Mucosa of descending colon (tissue), 3 donors: Measurements from ENCODE around the gene PARVB. TPM values are rescaled to one million over a fixed set of nuclear protein-coding genes. Genes with fewer than 3 reads are reported as not detected.

ENCODE experiments used
- ATAC-seq: fragments of 200-7000 bp; cut with Tn5 transposase; one replicate; pipeline ENCODE4 v1.9.1; 2020; ENCODE audit warnings: mild to moderate bottlenecking, moderate library complexity
- DNase-seq, 3 donors: peaks; one replicate each; pipeline ENCODE4 v3.0.0-alpha.2; 2020
- H3K36me3 ChIP-seq: fragments of 200-600 bp; one replicate; pipeline ENCODE4 v1.8.0; 2021; ENCODE audit warnings: low read depth, mild to moderate bottlenecking
- H3K4me1 ChIP-seq: fragments of 200-600 bp; one replicate; pipeline ENCODE4 v1.8.0; 2021; ENCODE audit warnings: low read depth, mild to moderate bottlenecking
- H3K4me3 ChIP-seq: fragments of 200-600 bp; one replicate; pipeline ENCODE4 v1.8.0; 2021; ENCODE audit warnings: mild to moderate bottlenecking
- H3K9me3 ChIP-seq: fragments of 200-600 bp; one replicate; pipeline ENCODE4 v1.8.0; 2021; ENCODE audit warnings: mild to moderate bottlenecking
- CTCF ChIP-seq: fragments of 200-600 bp; IDR thresholded peaks from one replicate; pipeline ENCODE4 v1.8.0; 2022; ENCODE audit warnings: antibody characterized with exemption, mild to moderate bottlenecking
- intact Hi-C, 2 donors: fragments of 100-400 bp; cut with DNase I in 1 of 2; cut with micrococcal nuclease in 1 of 2; formaldehyde crosslinking; loops; one replicate each; pipeline versions ENCODE4 v1.11.0 to v1.11.1; 2022; cut with DNase I, micrococcal nuclease
- total RNA-seq, 3 donors: library from RNA; stranded (reverse); fragmentation: NEBNext Ultra II Directional in 2 of 3; extraction: Animal tissue kit (Norgen Biotek cat#: 25700) in 2 of 3; gene quantifications; one replicate each; pipeline versions ENCODE4 v1.2.1 to v1.2.4, GENCODE V29; 2021 to 2023
- donor health status: DM: no; HTN: no; CAD: no; lungs with moderate emphysema.
- donor health status: DM: no; HTN: no; CAD: no.
- donor health status: DM: no; HTN: yes; CAD: no.

The PARVB gene
- total RNA-seq, 3 donors from 2014 or later: 5.2 to 35.7 (median 14.9) TPM

- no peak for ATAC-seq
- intact Hi-C loops: no loop called here
- no peak for TF ChIP-seq CTCF
- H3K4me1 ChIP-seq: no peaks in the 10 kb centered on the region
- peaks cover 12% of the 10 kb centered on the region for H3K9me3 ChIP-seq
- no peak overlapping the region for H3K4me3 ChIP-seq
- H3K36me3 ChIP-seq: no peaks in the 10 kb centered on the region
- peak in 1 of 3 donors; percentile 17 for DNase-seq
Measured at GRCh38 chr22:44127356-44127755, 103.3 kb downstream of the PARVB start.

GRCh38 chr22:44128958-44129618 lies 105.0 kb downstream of the PARVB start:
- DNase-seq (no peak), ATAC-seq (no peak)
- TF ChIP-seq CTCF: no peak
- intact Hi-C loops: no loop called here
- Histone ChIP-seq H3K4me1 (no peaks in the 10 kb centered on the region), H3K9me3 (peaks cover 12% of the 10 kb centered on the region), H3K36me3 (no peaks in the 10 kb centered on the region), H3K4me3 (no peak overlapping the region)

- intact Hi-C loops: no loop called here
- no peak for ATAC-seq
Measured at GRCh38 chr22:44129619-44129976, 105.5 kb downstream of the PARVB start.

GRCh38 chr22:44130076-44130711 lies 106.1 kb downstream of the PARVB start:
- no peaks in the 10 kb centered on the region for H3K4me1 ChIP-seq
- no peaks in the 10 kb centered on the region for H3K36me3 ChIP-seq
- no peak for TF ChIP-seq CTCF
- no peak overlapping the region for H3K4me3 ChIP-seq
- DNase-seq (no peak), ATAC-seq (no peak)
- H3K9me3 ChIP-seq: peaks cover 12% of the 10 kb centered on the region
- intact Hi-C loops: no loop called here

More at GRCh38 chr22:44129619-44129976, 105.5 kb downstream of the PARVB start:
- DNase-seq: no peak
- Histone ChIP-seq H3K4me1 (no peaks in the 10 kb centered on the region), H3K36me3 (no peaks in the 10 kb centered on the region), H3K9me3 (peaks cover 12% of the 10 kb centered on the region), H3K4me3 (no peak overlapping the region)
- TF ChIP-seq CTCF: no peak

GRCh38 chr22:44131412-44131811 lies 107.3 kb downstream of the PARVB start:
- no peak for ATAC-seq
- Histone ChIP-seq H3K4me1 (no peaks in the 10 kb centered on the region), H3K9me3 (peaks cover 8% of the 10 kb centered on the region), H3K4me3 (no peak overlapping the region), H3K36me3 (no peaks in the 10 kb centered on the region)
- no peak for TF ChIP-seq CTCF
- intact Hi-C loops: no loop called here
- DNase-seq: no peak
